H1 (cell line): ENCODE data around the gene PAK6. TPM values are rescaled to one million over a fixed set of nuclear protein-coding genes. Genes with fewer than 3 reads are reported as not detected.

Source experiments
- CTCF ChIA-PET: fragments of 300-600 bp; sonication (Branson Sonifier 250); formaldehyde crosslinking; loops from one replicate; lab custom pipeline; 2021; ENCODE audit not compliant: partially characterized antibody; lab: Charles Lee
- POLR2A ChIA-PET: fragments of 300-600 bp; sonication (Branson Sonifier 250); formaldehyde crosslinking; loops from one replicate; lab custom pipeline; 2021; ENCODE audit warnings: inconsistent platforms; ENCODE audit not compliant: partially characterized antibody; lab: Charles Lee
- DNase-seq, 2 experiments: peaks; one replicate each; pipeline versions ENCODE4 v3.0.0 to v3.0.0-alpha.2; 2010 to 2022; ENCODE audit warnings: low spot score in 2 of 2, low read depth in 1 of 2, mixed read lengths in 1 of 2
- FAIRE-seq: peaks from 2 replicates; lab custom pipeline; 2011; peaks lifted over from hg19 to GRCh38; lab: Jason Lieb, UNC
- H2AFZ ChIP-seq: 2 replicates; pipeline ENCODE4 v1.8.1; 2012; ENCODE audit warnings: low read length, inconsistent platforms
- H2AK5ac ChIP-seq: 2 replicates; pipeline ENCODE4 v1.6.1; 2013; ENCODE audit warnings: low read depth, low read length
- H2BK120ac ChIP-seq: replicated peaks from 2 replicates; pipeline ENCODE3; 2013; ENCODE audit warnings: low read depth, low read length, inconsistent platforms
- H2BK12ac ChIP-seq: 2 replicates; pipeline ENCODE4 v1.6.1; 2013; ENCODE audit warnings: low read depth, low read length
- H2BK15ac ChIP-seq: 2 replicates; pipeline ENCODE4 v1.6.1; 2013; ENCODE audit warnings: low read length
- H2BK20ac ChIP-seq: 2 replicates; pipeline ENCODE4 v1.6.1; 2013; ENCODE audit warnings: low read length
- H2BK5ac ChIP-seq: 2 replicates; pipeline ENCODE4 v1.6.1; 2013; ENCODE audit warnings: low read depth, low read length
- H3K14ac ChIP-seq: 2 replicates; pipeline ENCODE4 v1.6.1; 2013; ENCODE audit warnings: inconsistent platforms; ENCODE audit not compliant: insufficient read length
- H3K18ac ChIP-seq: 2 replicates; pipeline ENCODE4 v1.6.1; 2013; ENCODE audit warnings: low read length; ENCODE audit errors: extremely low read depth
- H3K23ac ChIP-seq: 2 replicates; pipeline ENCODE4 v1.6.1; 2013; ENCODE audit warnings: inconsistent platforms; ENCODE audit not compliant: insufficient read length
- H3K23me2 ChIP-seq: 2 replicates; pipeline ENCODE4 v1.6.1; 2013; ENCODE audit warnings: low read depth, low read length
- H3K27ac ChIP-seq: 2 replicates; pipeline ENCODE4 v1.6.1; 2011; ENCODE audit warnings: low read depth, low read length, inconsistent platforms
- H3K27me3 ChIP-seq, 4 experiments: replicated peaks in 1 of 4; 1 replicate in 1 of 4; 2 replicates in 3 of 4; pipeline versions ENCODE4 v1.6.1 to v1.8.1; 2011 to 2013; ENCODE audit warnings: low read length in 3 of 4, mild to moderate bottlenecking in 3 of 4, inconsistent platforms in 2 of 4, mixed read lengths in 2 of 4, moderate library complexity in 1 of 4; ENCODE audit not compliant: control insufficient read depth in 3 of 4, insufficient read depth in 3 of 4; ENCODE audit errors: extremely low read depth in 1 of 4
- H3K36me3 ChIP-seq, 4 experiments: 2 replicates each; pipeline versions ENCODE4 v1.6.1 to v1.8.1; 2011 to 2013; ENCODE audit warnings: mild to moderate bottlenecking in 4 of 4, low read length in 3 of 4, moderate library complexity in 2 of 4, control low read depth in 1 of 4, inconsistent platforms in 1 of 4; ENCODE audit not compliant: insufficient read depth in 4 of 4, control insufficient read depth in 2 of 4
- H3K4ac ChIP-seq: replicated peaks from 2 replicates; pipeline ENCODE3; 2013; ENCODE audit warnings: low read length, low read depth, mixed read lengths, inconsistent platforms; ENCODE audit not compliant: insufficient read length
- H3K4me1 ChIP-seq, 4 experiments: replicated peaks in 1 of 4; 1 replicate in 1 of 4; 2 replicates in 3 of 4; pipeline versions ENCODE4 v1.6.1 to v1.8.1; 2011 to 2013; ENCODE audit warnings: low read length in 3 of 4, inconsistent platforms in 2 of 4, mixed read lengths in 1 of 4; ENCODE audit not compliant: insufficient read depth in 4 of 4, control insufficient read depth in 3 of 4
- H3K4me2 ChIP-seq, 2 experiments: 2 replicates each; pipeline versions ENCODE4 v1.6.1 to v1.8.1; 2011 to 2013; ENCODE audit warnings: low read depth in 2 of 2, low read length in 2 of 2, control low read depth in 1 of 2, inconsistent platforms in 1 of 2, mild to moderate bottlenecking in 1 of 2; ENCODE audit not compliant: insufficient read depth in 1 of 2
- H3K4me3 ChIP-seq, 4 experiments: fragments of 200-600, 300-600 bp in 1 of 4; sonication (generic), shearing (Covaris generic), sonication (Bioruptor Twin) in 1 of 4; 2 replicates each; pipeline versions ENCODE4 v1.5.1 to v1.8.1; 2011 to 2016; ENCODE audit warnings: low read length in 4 of 4, low read depth in 3 of 4, control low read depth in 2 of 4, inconsistent platforms in 2 of 4, mild to moderate bottlenecking in 2 of 4, mixed read lengths in 1 of 4, moderate library complexity in 1 of 4; ENCODE audit not compliant: insufficient read depth in 2 of 4; ENCODE audit errors: extremely low read depth in 1 of 4
- H3K56ac ChIP-seq: replicated peaks from 2 replicates; pipeline ENCODE3; 2013; ENCODE audit warnings: low read depth, mild to moderate bottlenecking, mixed read lengths, low read length, inconsistent platforms; ENCODE audit not compliant: insufficient read length
- H3K79me1 ChIP-seq: 2 replicates; pipeline ENCODE4 v1.6.1; 2013; ENCODE audit warnings: low read depth, low read length, control low read depth
- H3K79me2 ChIP-seq, 2 experiments: 2 replicates each; pipeline versions ENCODE4 v1.6.1 to v1.8.1; 2012 to 2013; ENCODE audit warnings: low read length in 2 of 2, mild to moderate bottlenecking in 2 of 2, inconsistent platforms in 1 of 2; ENCODE audit not compliant: insufficient read depth in 2 of 2, control insufficient read depth in 1 of 2
- H3K9ac ChIP-seq, 4 experiments: replicated peaks in 1 of 4; 1 replicate in 1 of 4; 2 replicates in 3 of 4; pipeline versions ENCODE4 v1.6.1 to v1.8.1; 2011 to 2013; ENCODE audit warnings: low read depth in 3 of 4, low read length in 3 of 4, control low read depth in 2 of 4, mild to moderate bottlenecking in 2 of 4, moderate library complexity in 2 of 4, inconsistent platforms in 1 of 4; ENCODE audit errors: extremely low read depth in 1 of 4
- H3K9me3 ChIP-seq, 2 experiments: 2 replicates each; pipeline versions ENCODE4 v1.6.1 to v1.8.1; 2012 to 2013; ENCODE audit warnings: mild to moderate bottlenecking in 2 of 2, moderate library complexity in 2 of 2, control low read depth in 1 of 2, inconsistent platforms in 1 of 2, low read depth in 1 of 2, low read length in 1 of 2, mixed read lengths in 1 of 2; ENCODE audit not compliant: insufficient read depth in 2 of 2
- H4K20me1 ChIP-seq, 2 experiments: replicated peaks in 1 of 2; 2 replicates each; pipeline versions ENCODE3 to v1.8.1; 2011 to 2013; ENCODE audit warnings: inconsistent platforms in 2 of 2, low read length in 2 of 2, mild to moderate bottlenecking in 1 of 2; ENCODE audit not compliant: insufficient read depth in 2 of 2, control insufficient read depth in 1 of 2
- H4K5ac ChIP-seq: 2 replicates; pipeline ENCODE4 v1.6.1; 2013; ENCODE audit warnings: low read length, low read depth, mixed read lengths, inconsistent platforms; ENCODE audit not compliant: insufficient read length
- H4K8ac ChIP-seq: 2 replicates; pipeline ENCODE4 v1.8.0; 2013; ENCODE audit warnings: mild to moderate bottlenecking, moderate library complexity, low read length, inconsistent platforms; ENCODE audit not compliant: insufficient read depth; ENCODE audit errors: extremely low read depth
- H4K91ac ChIP-seq: replicated peaks from 2 replicates; pipeline ENCODE3; 2013; ENCODE audit warnings: low read length, mixed read lengths, inconsistent platforms; ENCODE audit not compliant: insufficient read length
- EP300 ChIP-seq, 2 experiments: IDR thresholded peaks; 1 replicate in 1 of 2; 2 replicates in 1 of 2; pipeline ENCODE4 v1.6.1; 2011 to 2012; ENCODE audit warnings: low read depth in 2 of 2, low read length in 2 of 2, mild to moderate bottlenecking in 2 of 2, borderline replicate concordance in 1 of 2, inconsistent platforms in 1 of 2, moderate library complexity in 1 of 2
- FOSL1 ChIP-seq: IDR thresholded peaks from 2 replicates; pipeline ENCODE4 v1.6.1; 2011; ENCODE audit warnings: mild to moderate bottlenecking, low read depth, low read length, moderate library complexity; ENCODE audit not compliant: insufficient read depth
- KDM1A ChIP-seq: fragments of 200-600, 300-600 bp; sonication (generic); IDR thresholded peaks from 2 replicates; pipeline ENCODE4 v1.7.1; 2016; ENCODE audit warnings: mild to moderate bottlenecking, low read length, borderline replicate concordance
- KDM5A ChIP-seq: fragments of 200-600 bp; IDR thresholded peaks from 2 replicates; pipeline ENCODE4 v1.7.1; 2012; ENCODE audit warnings: mild to moderate bottlenecking, low read length, inconsistent platforms, mixed read lengths
- POLR2AphosphoS5 ChIP-seq: IDR thresholded peaks from 2 replicates; pipeline ENCODE4 v1.6.1; 2011; ENCODE audit warnings: low read depth, low read length
- WGBS, 2 experiments: shearing (Covaris generic) in 1 of 2; methylation state at CpG; one replicate each; pipeline versions ENCODE4 v1.1.6 to v1.1.7; 2013 to 2015; ENCODE audit warnings: low lambda C conversion rate in 2 of 2, mixed read lengths in 2 of 2, inconsistent platforms in 1 of 2, low coverage in 1 of 2, missing lambda C conversion rate in 1 of 2; ENCODE audit not compliant: insufficient replicate concordance in 2 of 2, insufficient coverage in 1 of 2, insufficient read length in 1 of 2; ENCODE audit errors: extremely low coverage in 1 of 2, missing lambda C conversion rate in 1 of 2; 5-methylcytosine and 5-hydroxymethylcytosine counted together
- polyA plus RNA-seq, 7 experiments: library from polyadenylated mRNA; depleted of rRNA in 3 of 7; stranded (reverse) in 5 of 7; unstranded in 2 of 7; fragments of >200 nt in 5 of 7; fragments of 200-250 nt in 2 of 7; gene quantifications; 1 replicate in 5 of 7; 2 replicates in 1 of 7; 4 replicates in 1 of 7; pipeline versions ENCODE4 v1.2.1 to v1.2.3, GENCODE V29; 2011 to 2013; ENCODE audit warnings: missing spikeins in 2 of 7, mixed read lengths in 2 of 7
- total RNA-seq: library from RNA; stranded (reverse); fragmentation: NEBNext Ultra II Directional; extraction: Animal tissue kit (Norgen Biotek cat#: 25700); gene quantifications from 2 replicates; pipeline ENCODE4 v1.2.1, GENCODE V29; 2021

The PAK6 gene
- total and polyA plus RNA-seq, 2 of the 8 experiments (the other 6 are each of a cell fraction or from before 2014, with no cell fraction given) = 6.9 to 9.4 TPM

GRCh38 chr15:40229956-40230355, 8.9 kb upstream of the PAK6 start:
- H4K5ac ChIP-seq = no peak overlapping the region
- no peak overlapping the region for H2BK5ac ChIP-seq
- no peaks in the 10 kb centered on the region for H3K4me1 ChIP-seq
- H2BK20ac ChIP-seq = no peak overlapping the region
- no peak overlapping the region for H3K4me2 ChIP-seq
- TF ChIP-seq FOSL1 (no peak), KDM5A (no peak), POLR2AphosphoS5 (no peak), KDM1A (no peak), EP300 (IDR thresholded peaks at IDR 0.05; ENCODE audit: borderline replicate concordance in 1 of 2, low read depth in 2 of 2, low read length in 2 of 2) (no peak)
- H3K79me1 ChIP-seq = no peaks in the 10 kb centered on the region; the same call in 1 of the 2 replicates
- no peak overlapping the region for H3K9ac ChIP-seq
- no peak overlapping the region for H3K56ac ChIP-seq
- H2BK120ac ChIP-seq = no peak overlapping the region
- H2BK15ac ChIP-seq = no peak overlapping the region
- no peaks in the 10 kb centered on the region for H3K79me2 ChIP-seq
- no peaks in the 10 kb centered on the region for H3K9me3 ChIP-seq
- no peak overlapping the region for H2AK5ac ChIP-seq
- ChIA-PET POLR2A (interaction anchor here (0.6 to 2.7 kb wide), 8 partner anchors 10 to 176 kb away, joined by 3 to 17 read pairs (median 4); partner anchors contain the start of genes IVD, KNSTRN and PAK6), CTCF (interaction anchor here (0.6 to 46.3 kb wide), 7 partner anchors 12 to 108 kb away, joined by 3 to 1340 read pairs (median 6); no protein-coding TSS in a partner anchor)
- no peak overlapping the region for H3K14ac ChIP-seq
- H3K27ac ChIP-seq = no peak overlapping the region
- WGBS, 2 experiments = 73% methylated on average over 1 of the region's 1 CpG; no CpG with 5 or more reads in 1 of the 2 experiments
- FAIRE-seq (no peak), DNase-seq (no peak)
- H2AFZ ChIP-seq = no peak overlapping the region
- H2BK12ac ChIP-seq = no peak overlapping the region
- H3K27me3 ChIP-seq = no peaks in the 10 kb centered on the region
- no peak overlapping the region for H3K23ac ChIP-seq
- peaks cover 0 to 2% of the 10 kb centered on the region in 2 experiments for H4K20me1 ChIP-seq
- H3K36me3 ChIP-seq = peaks cover 5 to 34% (median 11%) of the 10 kb centered on the region in 4 experiments; a peak in 5 of 8 replicates
- no peak overlapping the region for H4K91ac ChIP-seq
- H3K4me3 ChIP-seq = no peak overlapping the region
- no peaks in the 10 kb centered on the region for H3K23me2 ChIP-seq
- no peak overlapping the region for H3K4ac ChIP-seq
- no peak overlapping the region for H4K8ac ChIP-seq
- H3K18ac ChIP-seq = no peak overlapping the region
